HG03342 (cell line): ENCODE results near the gene CALN1.
"Not testable (repeated sequence)": the region's sequence is repeated elsewhere in the genome, so short reads cannot be mapped to it uniquely, and the experiment has no call there.

Experiments
- ATAC-seq: cut with Tn5 transposase; IDR thresholded peaks from one replicate; pipeline ENCODE4 v1.9.1; 2021; ENCODE audit warnings: mild to moderate bottlenecking, moderate library complexity; ENCODE audit not compliant: unreplicated experiment

CALN1 gene

GRCh38 chr7:72409638-72410015 is 2.5 kb downstream of the CALN1 start:
- no peak for ATAC-seq

- ATAC-seq: no peak
These were observed 3.0 kb downstream of the CALN1 start for GRCh38 chr7:72408966-72409637.

- ATAC-seq: no peak
These were observed 5.2 kb downstream of the CALN1 start for GRCh38 chr7:72406820-72407403.

GRCh38 chr7:72405871-72406270 is 6.3 kb downstream of the CALN1 start:
- no peak for ATAC-seq

- peak; percentile 55 for ATAC-seq
These were observed 6.7 kb downstream of the CALN1 start for GRCh38 chr7:72405418-72405817.

- no peak for ATAC-seq
These were observed 7.4 kb downstream of the CALN1 start for GRCh38 chr7:72404743-72405142.

GRCh38 chr7:72403458-72404076 is 8.6 kb downstream of the CALN1 start:
- no peak for ATAC-seq

- ATAC-seq: no peak
These were observed 18.1 kb downstream of the CALN1 start for GRCh38 chr7:72394016-72394415.

GRCh38 chr7:72391821-72392377 is 20.2 kb downstream of the CALN1 start:
- no peak for ATAC-seq

- ATAC-seq: no peak
These were observed 26.0 kb downstream of the CALN1 start for GRCh38 chr7:72386118-72386517.

GRCh38 chr7:72362246-72362645 is 49.9 kb downstream of the CALN1 start:
- no peak for ATAC-seq

- ATAC-seq: no peak
These were observed 66.9 kb downstream of the CALN1 start for GRCh38 chr7:72345208-72345727.

GRCh38 chr7:72343991-72344390 is 68.1 kb downstream of the CALN1 start:
- ATAC-seq: no peak

GRCh38 chr7:72343354-72343753 is 68.8 kb downstream of the CALN1 start:
- not testable (repeated sequence) for ATAC-seq

GRCh38 chr7:72337390-72338167 is 74.6 kb downstream of the CALN1 start:
- no peak for ATAC-seq

GRCh38 chr7:72336632-72337389 is 75.3 kb downstream of the CALN1 start:
- ATAC-seq: no peak

GRCh38 chr7:72336382-72336631 is 75.8 kb downstream of the CALN1 start:
- no peak for ATAC-seq

GRCh38 chr7:72335561-72336381 is 76.4 kb downstream of the CALN1 start:
- ATAC-seq: no peak

- no peak for ATAC-seq
These were observed 77.4 kb downstream of the CALN1 start for GRCh38 chr7:72334698-72335097.

GRCh38 chr7:72334066-72334465 is 78.1 kb downstream of the CALN1 start:
- ATAC-seq: no peak
